HEK293T (cell line): Measurements from ENCODE around the gene RTP4.

Experiments
- CTCF ChIA-PET: fragments of 350-600 bp; formaldehyde crosslinking; extraction: SDS; loops from one replicate; lab custom pipeline; 2021; ENCODE audit warnings: antibody characterized with exemption, inconsistent platforms; lab: Yijun Ruan, JAX
- POLR2A ChIA-PET: fragments of 350-600 bp; formaldehyde crosslinking; extraction: SDS; loops from one replicate; lab custom pipeline; 2020; ENCODE audit warnings: antibody characterized with exemption, inconsistent platforms; lab: Yijun Ruan, JAX
- DNase-seq: peaks from one replicate; pipeline ENCODE4 v3.0.0; 2012; ENCODE audit warnings: mixed read lengths; ENCODE audit errors: extremely low spot score
- ARNT ChIP-seq: fragments of 450-650 bp; IDR thresholded peaks from 2 replicates; pipeline ENCODE4 v1.6.1; 2017; ENCODE audit warnings: mild to moderate bottlenecking
- BHLHE40 ChIP-seq: fragments of 450-650 bp; IDR thresholded peaks from 2 replicates; pipeline ENCODE4 v1.6.1; 2016; ENCODE audit warnings: mild to moderate bottlenecking, moderate library complexity, borderline replicate concordance
- CTBP1 ChIP-seq: fragments of 450-650 bp; IDR thresholded peaks from 2 replicates; pipeline ENCODE4 v1.6.1; 2016; ENCODE audit warnings: borderline replicate concordance
- ELF4 ChIP-seq: fragments of 450-650 bp; IDR thresholded peaks from 2 replicates; pipeline ENCODE4 v1.6.1; 2017; ENCODE audit warnings: antibody characterized with exemption
- FOXA1 ChIP-seq: fragments of 450-650 bp; IDR thresholded peaks from 2 replicates; pipeline ENCODE4 v1.6.1; 2016; ENCODE audit warnings: mild to moderate bottlenecking
- FOXK2 ChIP-seq: fragments of 450-650 bp; IDR thresholded peaks from 2 replicates; pipeline ENCODE4 v1.6.1; 2016; ENCODE audit warnings: mild to moderate bottlenecking
- FOXM1 ChIP-seq: fragments of 450-650 bp; IDR thresholded peaks from 2 replicates; pipeline ENCODE4 v1.6.1; 2017; ENCODE audit warnings: mild to moderate bottlenecking, borderline replicate concordance
- HDGF ChIP-seq: fragments of 450-650 bp; IDR thresholded peaks from 2 replicates; pipeline ENCODE4 v1.6.1; 2017; ENCODE audit warnings: antibody characterized with exemption, borderline replicate concordance
- L3MBTL2 ChIP-seq: fragments of 450-650 bp; conservative IDR thresholded peaks from 2 replicates; pipeline ENCODE4 v1.6.1; 2016; ENCODE audit warnings: mild to moderate bottlenecking
- LEF1 ChIP-seq: fragments of 450-650 bp; IDR thresholded peaks from 2 replicates; pipeline ENCODE4 v1.6.1; 2017; ENCODE audit warnings: mild to moderate bottlenecking, borderline replicate concordance
- NFRKB ChIP-seq: fragments of 450-650 bp; IDR thresholded peaks from 2 replicates; pipeline ENCODE4 v1.6.1; 2016; ENCODE audit warnings: mild to moderate bottlenecking, moderate library complexity
- PKNOX1 ChIP-seq: fragments of 450-650 bp; IDR thresholded peaks from 2 replicates; pipeline ENCODE4 v1.6.1; 2016
- SP1 ChIP-seq: fragments of 450-650 bp; IDR thresholded peaks from 2 replicates; pipeline ENCODE4 v1.6.1; 2017
- SUZ12 ChIP-seq: fragments of 450-650 bp; IDR thresholded peaks from 2 replicates; pipeline ENCODE4 v1.6.1; 2016; ENCODE audit warnings: mild to moderate bottlenecking
- TARDBP ChIP-seq: fragments of 450-650 bp; IDR thresholded peaks from 2 replicates; pipeline ENCODE4 v1.6.1; 2016
- ZNF384 ChIP-seq: fragments of 450-650 bp; IDR thresholded peaks from 2 replicates; pipeline ENCODE4 v1.6.1; 2016

Gene RTP4

GRCh38 chr3:187360596-187360995 lies 7.6 kb upstream of the RTP4 start:
- TF ChIP-seq SP1 (no peak), FOXA1 (no peak), PKNOX1 (no peak), BHLHE40 (no peak), FOXK2 (no peak), L3MBTL2 (no peak), ELF4 (no peak), LEF1 (no peak), CTBP1 (no peak), FOXM1 (no peak), TARDBP (no peak), ZNF384 (no peak), SUZ12 (no peak), NFRKB (no peak), HDGF (no peak), ARNT (no peak)
- no peak for DNase-seq
- ChIA-PET POLR2A (no interaction called here), CTCF (no interaction called here)

DNA sequence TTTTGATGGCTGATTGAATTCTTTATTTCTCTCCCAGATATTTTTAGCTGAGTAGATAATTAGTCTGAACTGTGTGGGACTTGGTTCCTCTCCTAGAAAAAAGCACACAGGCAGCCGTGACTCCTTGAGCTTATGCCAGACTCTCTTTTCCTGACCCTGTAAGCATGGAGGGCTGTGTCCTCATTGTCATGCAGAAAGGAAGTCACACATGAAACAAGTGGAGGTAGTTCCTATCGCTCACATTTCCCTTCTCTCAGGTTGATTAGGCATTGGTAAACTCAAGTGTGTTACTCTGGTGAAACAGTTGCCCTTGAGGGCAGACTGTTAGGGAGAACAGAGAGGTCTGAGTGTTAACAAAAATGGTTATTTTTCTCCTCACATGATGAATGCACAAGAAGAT lies 6.3 kb upstream of the RTP4 start:
- CTCF ChIA-PET: no interaction called here
- POLR2A ChIA-PET: no interaction called here
- no peak for DNase-seq
- TF ChIP-seq NFRKB: no peak
- no peak for TF ChIP-seq CTBP1
- no peak for TF ChIP-seq L3MBTL2

GRCh38 chr3:187367561-187368103 lies 553 bp upstream of the RTP4 start:
- ChIA-PET POLR2A (interaction anchor here (0.6 kb wide), 1 partner anchor 407 kb away, joined by 3 read pairs; no protein-coding TSS in a partner anchor), CTCF (interaction anchor here (0.6 kb wide), 1 partner anchor 1693 kb away, joined by 3 read pairs; no protein-coding TSS in a partner anchor)
- no peak for DNase-seq
- TF ChIP-seq FOXM1 (no peak), ARNT (no peak), HDGF (no peak), LEF1 (no peak), TARDBP (no peak), ZNF384 (no peak), FOXK2 (no peak), SP1 (no peak), FOXA1 (no peak), BHLHE40 (no peak)

DNA sequence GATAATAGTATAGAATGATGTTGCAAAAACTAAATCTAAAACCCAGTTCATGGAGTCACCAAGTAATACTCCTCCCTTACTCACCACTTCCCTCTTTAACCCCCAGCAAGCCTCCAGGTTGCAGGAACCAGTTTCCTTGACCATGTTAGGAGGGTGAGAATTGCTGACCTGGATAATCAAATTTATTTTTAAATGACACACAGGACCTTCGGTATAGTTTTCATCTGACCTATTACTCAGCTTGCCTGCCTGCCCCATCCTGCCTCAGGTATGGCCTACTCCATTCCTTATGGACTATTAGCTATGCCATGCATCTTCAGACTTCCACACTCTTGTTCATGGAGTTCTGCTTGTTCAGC lies 883 bp downstream of the RTP4 start:
- ChIA-PET CTCF (no interaction called here), POLR2A (no interaction called here)
- TF ChIP-seq HDGF: no peak
- TF ChIP-seq SP1: no peak
- TF ChIP-seq L3MBTL2: no peak
- no peak for TF ChIP-seq FOXM1
- TF ChIP-seq TARDBP: no peak
- DNase-seq: no peak

DNA sequence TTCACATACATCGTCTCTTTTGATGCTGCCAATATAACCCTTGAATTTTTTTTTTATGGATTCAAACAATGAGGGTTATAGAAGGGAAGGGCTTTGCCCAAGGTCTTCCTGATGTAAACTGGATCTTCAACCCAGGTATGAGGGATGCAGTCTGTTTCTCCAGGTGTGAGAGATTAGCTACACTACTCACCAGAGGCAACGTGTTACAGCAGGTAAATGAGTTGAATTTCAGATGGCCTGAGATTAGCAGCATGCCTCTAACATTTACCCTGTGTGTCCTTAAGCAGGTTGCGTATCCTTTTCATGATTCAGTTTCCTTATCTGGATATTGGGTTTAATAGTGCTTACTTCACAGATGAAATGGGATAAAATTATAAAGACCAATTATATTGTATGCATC lies 1.9 kb downstream of the RTP4 start:
- TF ChIP-seq PKNOX1 (no peak), ELF4 (no peak), ZNF384 (no peak)
- POLR2A ChIA-PET: no interaction called here
- CTCF ChIA-PET: no interaction called here
- no peak for DNase-seq

DNA sequence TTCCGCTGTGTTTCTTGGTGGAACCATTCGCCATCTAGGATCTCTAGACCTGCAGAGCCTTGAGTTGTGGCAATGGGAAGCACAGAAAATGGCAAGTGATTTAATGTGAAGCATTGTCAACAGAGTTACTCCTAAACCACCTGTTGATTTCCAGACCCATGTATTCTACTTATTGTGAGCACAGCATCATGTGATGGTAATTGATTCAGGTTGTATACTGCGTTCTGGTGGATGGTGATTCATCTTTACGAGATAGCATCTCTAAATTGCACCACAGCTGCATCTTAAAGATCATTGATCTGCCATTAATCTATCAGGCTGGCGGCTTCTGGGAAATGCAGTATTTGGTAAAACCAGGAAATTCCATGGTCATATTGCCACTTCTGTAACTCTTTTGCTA lies 7.4 kb downstream of the RTP4 start:
- CTCF ChIA-PET: no interaction called here
- POLR2A ChIA-PET: no interaction called here
- TF ChIP-seq LEF1 (no peak), SP1 (no peak), NFRKB (no peak), CTBP1 (no peak), BHLHE40 (no peak), PKNOX1 (no peak), ZNF384 (no peak), FOXM1 (no peak), FOXK2 (no peak), L3MBTL2 (no peak), ARNT (no peak), FOXA1 (no peak)
- no peak for DNase-seq

DNA sequence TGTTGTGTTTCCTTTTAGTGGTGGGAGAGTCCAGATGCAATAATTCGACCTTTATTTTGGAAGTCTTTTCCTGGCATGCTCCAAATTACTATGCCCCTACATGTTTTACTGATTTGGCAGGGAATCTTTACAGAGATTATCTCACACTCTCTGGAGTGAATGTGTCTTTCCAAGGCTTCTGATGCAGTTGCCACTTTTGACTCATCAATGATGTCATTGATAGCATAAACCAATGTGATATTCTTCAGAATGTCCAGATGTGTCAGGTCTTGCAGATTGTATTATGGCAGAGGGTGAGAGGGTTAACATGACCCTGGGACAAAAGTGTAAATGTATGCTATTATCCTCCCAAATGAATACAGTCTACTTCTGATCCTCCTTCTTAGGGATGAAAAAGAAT lies 9.7 kb downstream of the RTP4 start:
- no peak for DNase-seq
- TF ChIP-seq ZNF384: no peak
- TF ChIP-seq HDGF: no peak
- TF ChIP-seq FOXK2: no peak
- no peak for TF ChIP-seq LEF1
- no peak for TF ChIP-seq SP1
- no peak for TF ChIP-seq BHLHE40
- TF ChIP-seq FOXA1: no peak
- no peak for TF ChIP-seq PKNOX1
- TF ChIP-seq CTBP1: no peak
- no peak for TF ChIP-seq NFRKB
- no peak for TF ChIP-seq ELF4
- TF ChIP-seq L3MBTL2: no peak
- TF ChIP-seq TARDBP: no peak
- no peak for TF ChIP-seq SUZ12
- TF ChIP-seq ARNT: no peak
- CTCF ChIA-PET: no interaction called here
- POLR2A ChIA-PET: no interaction called here
